CD14-positive monocyte (primary cell): ENCODE data around the gene RHOBTB3. TPM values are rescaled to one million over a fixed set of nuclear protein-coding genes. Genes with fewer than 3 reads are reported as not detected.

ENCODE experiments used
- DNase-seq, 3 donors: peaks; one replicate each; pipeline ENCODE4 v3.0.0-alpha.2; 2011 to 2022
- H2AFZ ChIP-seq: 2 replicates; pipeline ENCODE4 v1.6.0; 2012; ENCODE audit warnings: mild to moderate bottlenecking, low read depth, low read length, inconsistent platforms; ENCODE audit not compliant: insufficient read depth, poor library complexity, severe bottlenecking
- H3K27ac ChIP-seq, 2 donors: 1 replicate in 1 of 2; 2 replicates in 1 of 2; pipeline ENCODE4 v1.5.1; 2012 to 2013; ENCODE audit warnings: low read length in 2 of 2, control low read depth in 1 of 2, inconsistent platforms in 1 of 2, low read depth in 1 of 2, mild to moderate bottlenecking in 1 of 2
- H3K27me3 ChIP-seq, 2 donors: one replicate each; pipeline versions ENCODE4 v1.6.0 to v1.6.1; 2011 to 2013; ENCODE audit warnings: low read length in 2 of 2; ENCODE audit not compliant: control insufficient read depth in 2 of 2, insufficient read depth in 2 of 2
- H3K36me3 ChIP-seq, 2 donors: replicated peaks in 1 of 2; 1 replicate in 1 of 2; 2 replicates in 1 of 2; pipeline versions ENCODE4 v1.5.1 to v1.6.1; 2012 to 2013; ENCODE audit warnings: low read length in 2 of 2, control low read depth in 1 of 2, inconsistent platforms in 1 of 2, mild to moderate bottlenecking in 1 of 2; ENCODE audit not compliant: insufficient read depth in 2 of 2, control insufficient read depth in 1 of 2
- H3K4me1 ChIP-seq, 2 donors: 1 replicate in 1 of 2; 2 replicates in 1 of 2; pipeline versions ENCODE4 v1.5.1 to v1.6.1; 2012 to 2013; ENCODE audit warnings: low read length in 2 of 2, control low read depth in 1 of 2, inconsistent platforms in 1 of 2, mild to moderate bottlenecking in 1 of 2, moderate library complexity in 1 of 2; ENCODE audit not compliant: insufficient read depth in 2 of 2, control insufficient read depth in 1 of 2
- H3K4me2 ChIP-seq: replicated peaks from 2 replicates; pipeline ENCODE3; 2012; ENCODE audit warnings: low read length, moderate library complexity, mild to moderate bottlenecking; ENCODE audit not compliant: poor library complexity, severe bottlenecking; ENCODE audit errors: extremely low read depth
- H3K4me3 ChIP-seq, 3 experiments: fragments of 200-600 bp in 1 of 3; sonication (generic) in 1 of 3; replicated peaks in 1 of 3; 1 replicate in 2 of 3; 2 replicates in 1 of 3; pipeline ENCODE4 v1.5.1; 2011 to 2013; ENCODE audit warnings: low read length in 3 of 3, mild to moderate bottlenecking in 3 of 3, control low read depth in 2 of 3, low read depth in 2 of 3, inconsistent platforms in 1 of 3, moderate library complexity in 1 of 3
- H3K79me2 ChIP-seq: 2 replicates; pipeline ENCODE4 v1.6.0; 2012; ENCODE audit warnings: mild to moderate bottlenecking, control low read depth, inconsistent platforms, low read length, moderate library complexity; ENCODE audit not compliant: insufficient read depth
- H3K9ac ChIP-seq: 2 replicates; pipeline ENCODE4 v1.6.0; 2017; ENCODE audit warnings: low read length, mild to moderate bottlenecking; ENCODE audit not compliant: insufficient read depth, poor library complexity, severe bottlenecking
- H3K9me3 ChIP-seq, 2 donors: replicated peaks in 1 of 2; 1 replicate in 1 of 2; 2 replicates in 1 of 2; pipeline versions ENCODE4 v1.5.1 to v1.6.1; 2012 to 2013; ENCODE audit warnings: low read length in 2 of 2, control low read depth in 1 of 2; ENCODE audit not compliant: control insufficient read depth in 1 of 2, insufficient read depth in 1 of 2
- H4K20me1 ChIP-seq: 2 replicates; pipeline ENCODE4 v1.6.0; 2012; ENCODE audit warnings: mild to moderate bottlenecking, low read length, control low read depth, moderate library complexity; ENCODE audit not compliant: insufficient read depth
- H3K27ac Mint-ChIP-seq, 7 donors: one replicate each; pipeline ENCODE4 v1.8.0; 2020; ENCODE audit warnings: mild to moderate bottlenecking in 7 of 7, mixed read lengths in 7 of 7, moderate library complexity in 6 of 7, inconsistent platforms in 2 of 7
- H3K27me3 Mint-ChIP-seq, 3 donors: one replicate each; pipeline ENCODE4 v1.8.0; 2021 to 2022; ENCODE audit warnings: low read depth in 3 of 3, mild to moderate bottlenecking in 3 of 3, mixed read lengths in 3 of 3, moderate library complexity in 3 of 3, inconsistent platforms in 1 of 3
- H3K36me3 Mint-ChIP-seq, 2 donors: one replicate each; pipeline ENCODE4 v1.8.0; 2020; ENCODE audit warnings: mixed read lengths in 2 of 2, inconsistent platforms in 1 of 2, mild to moderate bottlenecking in 1 of 2
- H3K4me1 Mint-ChIP-seq: one replicate; pipeline ENCODE4 v1.8.0; 2020; ENCODE audit warnings: mild to moderate bottlenecking, mixed read lengths
- H3K4me3 Mint-ChIP-seq, 2 donors: one replicate each; pipeline ENCODE4 v1.8.0; 2020; ENCODE audit warnings: mild to moderate bottlenecking in 2 of 2, mixed read lengths in 2 of 2, moderate library complexity in 1 of 2
- H3K9me3 Mint-ChIP-seq, 7 donors: one replicate each; pipeline ENCODE4 v1.8.0; 2020 to 2022; ENCODE audit warnings: mixed read lengths in 7 of 7, mild to moderate bottlenecking in 6 of 7, moderate library complexity in 6 of 7, inconsistent platforms in 2 of 7
- WGBS: methylation state at CpG from one replicate; pipeline ENCODE4 v1.1.5; 2013; ENCODE audit warnings: missing lambda C conversion rate; ENCODE audit not compliant: insufficient coverage; 5-methylcytosine and 5-hydroxymethylcytosine counted together
- intact Hi-C, 2 donors: fragments of 100-400 bp; cut with micrococcal nuclease; formaldehyde crosslinking; loops; one replicate each; pipeline versions ENCODE4 v1.15.0 to v1.15.1; 2023
- polyA plus RNA-seq, 3 donors: library from polyadenylated mRNA; depleted of rRNA in 1 of 3; unstranded in 2 of 3; stranded (reverse) in 1 of 3; fragments of 300-500 nt in 2 of 3; fragments of >200 nt in 1 of 3; fragmentation: Illumina TruSeq in 2 of 3; gene quantifications; 1 replicate in 2 of 3; 2 replicates in 1 of 3; pipeline ENCODE4 v1.2.3, GENCODE V29; 2012 to 2021
- TF ChIP-seq, protein P1 (sequence below): fragments of 200-600 bp; IDR thresholded peaks from one replicate; pipeline ENCODE4 v1.8.0; 2022; ENCODE audit warnings: antibody characterized with exemption, mild to moderate bottlenecking

RHOBTB3 gene
- polyA plus RNA-seq, 3 donors, result 0.41 to 1.5 (median 0.63) TPM

DNA sequence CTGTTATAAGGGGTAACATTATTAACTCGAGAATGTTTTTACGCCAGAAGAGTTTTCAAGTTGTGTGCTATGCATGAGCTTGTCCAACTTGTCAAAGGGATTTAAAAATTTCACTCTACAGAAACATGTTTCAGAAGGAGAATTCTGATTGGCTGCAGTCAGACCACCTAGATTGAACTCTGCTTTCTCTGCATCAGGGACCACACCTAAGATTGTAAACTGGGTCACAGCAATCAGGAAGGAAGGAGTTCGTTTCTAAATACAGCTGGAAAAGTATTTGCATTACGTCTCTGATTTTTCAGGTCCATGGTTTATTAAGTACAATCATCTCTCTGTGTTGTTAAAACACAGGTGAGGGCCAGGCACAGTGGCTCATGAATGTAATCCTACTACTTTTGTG is 85.6 kb downstream of the RHOBTB3 start:
- Histone ChIP-seq H3K9ac (no peak overlapping the region), H3K4me2 (peak overlapping the region; percentile 98), H3K79me2 (peaks cover 100% of the 10 kb centered on the region), H3K4me1 (peaks cover 53 to 70% of the 10 kb centered on the region in 2 donors), H3K4me3 (peak overlapping the region in 1 of 3 experiments; percentile 100), H3K36me3 (peaks cover 55 to 59% of the 10 kb centered on the region in 2 donors), H3K27me3 (no peaks in the 10 kb centered on the region), H3K9me3 (no peaks in the 10 kb centered on the region), H4K20me1 (peaks cover 97% of the 10 kb centered on the region), H3K27ac (peak overlapping the region; percentile 84 to 92), H2AFZ (no peak overlapping the region)
- Mint-ChIP-seq H3K27ac (peak overlapping the region in 6 of 7 donors; percentile 83 to 97 (median 93)), H3K4me1 (peaks cover 81% of the 10 kb centered on the region), H3K9me3 (no peaks in the 10 kb centered on the region), H3K4me3 (peak overlapping the region in 1 of 2 donors; percentile 97), H3K27me3 (peaks cover 0 to 3% (median 0%) of the 10 kb centered on the region in 3 donors), H3K36me3 (peaks cover 59 to 69% of the 10 kb centered on the region in 2 donors)
- intact Hi-C loops, result loop anchor here in 1 of 2 donors (5.0 kb wide), 1 partner anchor 34 kb away; no protein-coding TSS in a partner anchor
- DNase-seq, result no peak
- WGBS, result 33% methylated on average over 2 of the region's 4 CpGs
- TF ChIP-seq, protein P1, sequence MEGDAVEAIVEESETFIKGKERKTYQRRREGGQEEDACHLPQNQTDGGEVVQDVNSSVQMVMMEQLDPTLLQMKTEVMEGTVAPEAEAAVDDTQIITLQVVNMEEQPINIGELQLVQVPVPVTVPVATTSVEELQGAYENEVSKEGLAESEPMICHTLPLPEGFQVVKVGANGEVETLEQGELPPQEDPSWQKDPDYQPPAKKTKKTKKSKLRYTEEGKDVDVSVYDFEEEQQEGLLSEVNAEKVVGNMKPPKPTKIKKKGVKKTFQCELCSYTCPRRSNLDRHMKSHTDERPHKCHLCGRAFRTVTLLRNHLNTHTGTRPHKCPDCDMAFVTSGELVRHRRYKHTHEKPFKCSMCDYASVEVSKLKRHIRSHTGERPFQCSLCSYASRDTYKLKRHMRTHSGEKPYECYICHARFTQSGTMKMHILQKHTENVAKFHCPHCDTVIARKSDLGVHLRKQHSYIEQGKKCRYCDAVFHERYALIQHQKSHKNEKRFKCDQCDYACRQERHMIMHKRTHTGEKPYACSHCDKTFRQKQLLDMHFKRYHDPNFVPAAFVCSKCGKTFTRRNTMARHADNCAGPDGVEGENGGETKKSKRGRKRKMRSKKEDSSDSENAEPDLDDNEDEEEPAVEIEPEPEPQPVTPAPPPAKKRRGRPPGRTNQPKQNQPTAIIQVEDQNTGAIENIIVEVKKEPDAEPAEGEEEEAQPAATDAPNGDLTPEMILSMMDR, result no peak

DNA sequence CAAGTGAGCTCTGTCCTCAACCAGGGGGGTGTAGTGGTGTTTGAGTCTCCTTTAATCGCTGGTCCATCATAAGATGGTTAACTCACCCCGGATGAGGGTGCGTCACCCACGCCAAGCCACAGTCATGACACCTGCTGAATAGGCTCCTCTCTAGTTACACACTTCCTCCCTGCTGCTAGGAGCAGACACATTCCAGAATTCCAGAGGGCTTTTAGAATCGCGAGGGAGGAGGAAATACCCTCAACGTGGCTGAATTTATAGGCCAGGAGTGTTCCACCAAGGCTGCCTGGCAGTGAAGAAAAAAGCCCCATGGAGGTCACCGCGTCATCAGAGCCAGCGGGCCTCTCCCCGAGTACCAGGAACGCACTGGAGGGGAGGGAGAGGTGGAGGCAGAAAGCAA is 86.3 kb downstream of the RHOBTB3 start:
- peak overlapping the region; percentile 83 to 97 (median 94) for H3K27ac Mint-ChIP-seq
- intact Hi-C loops, result loop anchor here in 1 of 2 donors (5.0 kb wide), 1 partner anchor 35 kb away; no protein-coding TSS in a partner anchor
- no peaks in the 10 kb centered on the region for H3K27me3 ChIP-seq
- peaks cover 0 to 1% (median 0%) of the 10 kb centered on the region in 3 donors for H3K27me3 Mint-ChIP-seq
- peaks cover 53 to 62% of the 10 kb centered on the region in 2 donors for H3K36me3 Mint-ChIP-seq
- H3K27ac ChIP-seq, result peak overlapping the region; percentile 84 to 92
- peak overlapping the region; percentile 97 for H3K4me3 Mint-ChIP-seq
- peak overlapping the region; percentile 58 for H3K9ac ChIP-seq
- no peaks in the 10 kb centered on the region for H3K9me3 ChIP-seq
- H3K4me3 ChIP-seq, result peak overlapping the region; percentile 87 to 100 (median 98)
- TF ChIP-seq, protein P1, result no peak
- peaks cover 100% of the 10 kb centered on the region for H3K79me2 ChIP-seq
- 32% methylated on average over 9 of the region's 12 CpGs for WGBS
- peaks cover 50 to 69% of the 10 kb centered on the region in 2 donors for H3K4me1 ChIP-seq
- H3K9me3 Mint-ChIP-seq, result no peaks in the 10 kb centered on the region
- peaks cover 49 to 52% of the 10 kb centered on the region in 2 donors for H3K36me3 ChIP-seq
- H4K20me1 ChIP-seq, result peaks cover 97% of the 10 kb centered on the region
- no peak overlapping the region for H2AFZ ChIP-seq
- peak in 2 of 3 donors; percentile 52 to 72 for DNase-seq
- H3K4me2 ChIP-seq, result peak overlapping the region; percentile 98
- H3K4me1 Mint-ChIP-seq, result peaks cover 75% of the 10 kb centered on the region
